H9 (cell line): ENCODE data around the gene RAMAC. TPM values are rescaled to one million over a fixed set of nuclear protein-coding genes. Genes with fewer than 3 reads are reported as not detected.

Experiments used
- DNase-seq: peaks from one replicate; pipeline ENCODE4 v3.0.0-alpha.2; 2017
- H2AFZ ChIP-seq: one replicate; pipeline ENCODE4 v1.6.1; 2013; ENCODE audit warnings: mild to moderate bottlenecking, low read length, control low read depth, moderate library complexity
- H2AK5ac ChIP-seq: 2 replicates; pipeline ENCODE4 v1.6.1; 2013; ENCODE audit warnings: low read length, control low read depth, mixed read lengths; ENCODE audit not compliant: insufficient read length
- H2BK120ac ChIP-seq: one replicate; pipeline ENCODE4 v1.6.1; 2013; ENCODE audit warnings: low read depth, mild to moderate bottlenecking, low read length, control low read depth, inconsistent platforms; ENCODE audit not compliant: poor library complexity, severe bottlenecking
- H2BK12ac ChIP-seq: 2 replicates; pipeline ENCODE4 v1.6.1; 2013; ENCODE audit warnings: low read length, control low read depth, mixed read lengths, low read depth; ENCODE audit not compliant: insufficient read length
- H2BK15ac ChIP-seq: 2 replicates; pipeline ENCODE4 v1.6.1; 2013; ENCODE audit warnings: low read depth, low read length, control low read depth
- H2BK20ac ChIP-seq: one replicate; pipeline ENCODE4 v1.6.1; 2013; ENCODE audit warnings: low read depth, mild to moderate bottlenecking, low read length, control low read depth, inconsistent platforms; ENCODE audit not compliant: poor library complexity, severe bottlenecking
- H2BK5ac ChIP-seq: 2 replicates; pipeline ENCODE4 v1.6.1; 2013; ENCODE audit warnings: low read length, control low read depth, mixed read lengths; ENCODE audit not compliant: insufficient read length
- H3K14ac ChIP-seq: 2 replicates; pipeline ENCODE4 v1.6.1; 2013; ENCODE audit warnings: low read length, control low read depth; ENCODE audit not compliant: insufficient read depth
- H3K18ac ChIP-seq: 2 replicates; pipeline ENCODE4 v1.6.1; 2013; ENCODE audit warnings: low read depth, mild to moderate bottlenecking, mixed read lengths, low read length, control low read depth; ENCODE audit not compliant: insufficient read length
- H3K23ac ChIP-seq: 2 replicates; pipeline ENCODE4 v1.6.1; 2013; ENCODE audit warnings: low read length, control low read depth, mixed read lengths, low read depth; ENCODE audit not compliant: insufficient read length
- H3K23me2 ChIP-seq: 2 replicates; pipeline ENCODE4 v1.6.1; 2013; ENCODE audit warnings: low read depth, mild to moderate bottlenecking, mixed read lengths, low read length, control low read depth; ENCODE audit not compliant: insufficient read length, poor library complexity, severe bottlenecking
- H3K27ac ChIP-seq: 2 replicates; pipeline ENCODE4 v1.5.1; 2013; ENCODE audit warnings: low read length, control low read depth, mixed read lengths, low read depth; ENCODE audit not compliant: insufficient read length
- H3K27me3 ChIP-seq: 2 replicates; pipeline ENCODE4 v1.6.1; 2013; ENCODE audit warnings: low read length, control low read depth, inconsistent platforms; ENCODE audit not compliant: insufficient read depth
- H3K4ac ChIP-seq: 2 replicates; pipeline ENCODE4 v1.6.1; 2013; ENCODE audit warnings: low read depth, mild to moderate bottlenecking, control low read depth, inconsistent platforms, low read length, moderate library complexity
- H3K4me1 ChIP-seq: 2 replicates; pipeline ENCODE4 v1.6.1; 2013; ENCODE audit warnings: low read length, control low read depth, inconsistent platforms; ENCODE audit not compliant: insufficient read depth
- H3K4me2 ChIP-seq: 2 replicates; pipeline ENCODE4 v1.6.1; 2013; ENCODE audit warnings: low read length, control low read depth, mixed read lengths; ENCODE audit not compliant: insufficient read length, insufficient read depth
- H3K56ac ChIP-seq: 2 replicates; pipeline ENCODE4 v1.6.1; 2013; ENCODE audit warnings: low read depth, mild to moderate bottlenecking, mixed read lengths, low read length, control low read depth; ENCODE audit not compliant: insufficient read length
- H3K79me1 ChIP-seq: 2 replicates; pipeline ENCODE4 v1.6.1; 2013; ENCODE audit warnings: low read depth, mild to moderate bottlenecking, moderate library complexity, low read length, control low read depth, inconsistent platforms; ENCODE audit not compliant: insufficient read depth, poor library complexity, severe bottlenecking
- H3K79me2 ChIP-seq: 2 replicates; pipeline ENCODE4 v1.6.1; 2013; ENCODE audit warnings: low read length, control low read depth, inconsistent platforms; ENCODE audit not compliant: insufficient read depth
- H3K9ac ChIP-seq: 2 replicates; pipeline ENCODE4 v1.6.1; 2013; ENCODE audit warnings: low read length, control low read depth, mixed read lengths; ENCODE audit not compliant: insufficient read length; ENCODE audit errors: extremely low read depth
- H3K9me3 ChIP-seq: one replicate; pipeline ENCODE4 v1.6.1; 2013; ENCODE audit warnings: low read depth, low read length, inconsistent platforms; ENCODE audit not compliant: control insufficient read depth
- H3T11ph ChIP-seq: one replicate; pipeline ENCODE4 v1.6.1; 2013; ENCODE audit warnings: mild to moderate bottlenecking, low read length, control low read depth, inconsistent platforms
- H4K20me1 ChIP-seq: one replicate; pipeline ENCODE4 v1.6.1; 2013; ENCODE audit not compliant: control insufficient read depth, insufficient read length, insufficient read depth
- H4K5ac ChIP-seq: 2 replicates; pipeline ENCODE4 v1.6.1; 2013; ENCODE audit warnings: low read depth, mild to moderate bottlenecking, mixed read lengths, low read length, control low read depth; ENCODE audit not compliant: insufficient read length
- H4K8ac ChIP-seq: replicated peaks from 2 replicates; pipeline ENCODE4 v1.6.1; 2013; ENCODE audit warnings: low read length, control low read depth, mixed read lengths, low read depth; ENCODE audit not compliant: insufficient read length
- H4K91ac ChIP-seq: 2 replicates; pipeline ENCODE4 v1.6.1; 2013; ENCODE audit warnings: low read depth, mild to moderate bottlenecking, moderate library complexity, mixed read lengths, low read length, control low read depth; ENCODE audit not compliant: insufficient read length
- H3K27ac Mint-ChIP-seq, 3 experiments: 2 replicates in 2 of 3; 3 replicates in 1 of 3; pipeline ENCODE4 v1.8.0; 2020 to 2021; ENCODE audit warnings: mixed read lengths in 3 of 3, mild to moderate bottlenecking in 1 of 3, moderate library complexity in 1 of 3
- H3K27me3 Mint-ChIP-seq: 2 replicates; pipeline ENCODE4 v1.8.0; 2021; ENCODE audit warnings: low read depth, mild to moderate bottlenecking, moderate library complexity, mixed read lengths
- H3K36me3 Mint-ChIP-seq, 3 experiments: 2 replicates in 2 of 3; 3 replicates in 1 of 3; pipeline ENCODE4 v1.8.0; 2020 to 2021; ENCODE audit warnings: low read depth in 3 of 3, mixed read lengths in 3 of 3; ENCODE audit not compliant: insufficient read depth in 1 of 3
- H3K4me1 Mint-ChIP-seq, 2 experiments: 2 replicates each; pipeline ENCODE4 v1.8.0; 2020; ENCODE audit warnings: mixed read lengths in 2 of 2
- H3K4me3 Mint-ChIP-seq, 2 experiments: 2 replicates in 1 of 2; 3 replicates in 1 of 2; pipeline ENCODE4 v1.8.0; 2020 to 2021; ENCODE audit warnings: mild to moderate bottlenecking in 2 of 2, mixed read lengths in 2 of 2, moderate library complexity in 1 of 2
- H3K9me3 Mint-ChIP-seq, 2 experiments: 2 replicates in 1 of 2; 3 replicates in 1 of 2; pipeline ENCODE4 v1.8.0; 2020; ENCODE audit warnings: mild to moderate bottlenecking in 2 of 2, mixed read lengths in 2 of 2, moderate library complexity in 1 of 2
- CTCF ChIP-seq: fragments of 200-600 bp; sonication (generic); conservative IDR thresholded peaks from 3 replicates; pipeline ENCODE4 v1.8.0; 2021; ENCODE audit warnings: antibody characterized with exemption, mild to moderate bottlenecking
- WGBS: extraction: QIAGEN DNeasy Blood & Tissue Kit; methylation state at CpG from one replicate; pipeline ENCODE4 v1.1.7; 2013; ENCODE audit warnings: missing lambda C conversion rate, low lambda C conversion rate, mixed read lengths; ENCODE audit not compliant: insufficient read length; ENCODE audit errors: extremely low coverage; 5-methylcytosine and 5-hydroxymethylcytosine counted together
- total RNA-seq: library from RNA; stranded (reverse); gene quantifications from 2 replicates; pipeline ENCODE4 v1.2.1, GENCODE V29; 2021

RAMAC gene
- total RNA-seq, 1 experiment from 2014 or later = 35.8 TPM

DNA sequence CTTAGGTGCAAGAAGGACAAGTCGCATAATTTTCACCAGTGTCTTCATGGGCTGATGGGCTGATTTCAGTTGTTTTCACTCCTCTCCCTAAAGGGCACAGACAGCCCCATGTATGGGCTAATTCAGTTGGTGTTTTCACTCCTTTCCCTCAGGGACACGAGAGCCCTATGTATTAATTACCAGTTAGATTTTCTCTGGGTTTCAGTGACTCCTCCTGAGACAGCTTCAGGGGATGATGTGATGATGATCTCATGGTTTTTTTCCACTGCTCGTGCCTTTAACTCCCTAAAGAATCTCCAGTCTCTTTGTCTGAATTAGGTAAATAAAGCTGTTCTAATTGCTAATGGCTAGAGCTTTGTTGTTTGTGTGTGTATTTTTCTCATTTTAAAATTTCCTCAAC, 9.9 kb downstream of the RAMAC start:
- Histone ChIP-seq H3K9me3 (no peaks in the 10 kb centered on the region), H3K14ac (no peak overlapping the region), H4K8ac (no peak overlapping the region), H3K56ac (no peak overlapping the region), H3K4ac (no peak overlapping the region), H3K27ac (no peak overlapping the region), H2BK5ac (no peak overlapping the region), H3K23me2 (no peaks in the 10 kb centered on the region), H2AK5ac (no peak overlapping the region), H3K4me1 (no peaks in the 10 kb centered on the region), H2BK15ac (no peak overlapping the region), H3K79me1 (no peaks in the 10 kb centered on the region), H3K27me3 (no peaks in the 10 kb centered on the region), H4K91ac (no peak overlapping the region), H3K9ac (no peak overlapping the region), H2BK120ac (no peak overlapping the region), H3K18ac (no peak overlapping the region), H4K5ac (no peak overlapping the region), H3T11ph (no peak overlapping the region), H2BK20ac (no peak overlapping the region), H3K23ac (no peak overlapping the region), H4K20me1 (no peaks in the 10 kb centered on the region), H3K79me2 (no peaks in the 10 kb centered on the region), H2AFZ (no peak overlapping the region), H3K4me2 (no peak overlapping the region), H2BK12ac (no peak overlapping the region)
- Mint-ChIP-seq H3K36me3 (peaks cover 6 to 10% (median 7%) of the 10 kb centered on the region in 3 experiments; a peak in 6 of 7 replicates), H3K4me3 (no peak overlapping the region), H3K27ac (no peak overlapping the region; a peak in 1 of 7 replicates), H3K27me3 (peaks cover 2% of the 10 kb centered on the region; the same call in 1 of the 2 replicates), H3K9me3 (peaks cover 0 to 5% of the 10 kb centered on the region in 2 experiments; a peak in 2 of 5 replicates), H3K4me1 (peaks cover 3 to 4% of the 10 kb centered on the region in 2 experiments; a peak in 2 of 4 replicates)
- DNase-seq = no peak
- no CpG with 5 or more reads among the region's 3 CpGs for WGBS
- TF ChIP-seq CTCF = no peak
